ENCODE measurements around the gene CHN2.

The CHN2 gene

GRCh38 chr7:29424984-29425309, 230.4 kb downstream of the CHN2 start:
- DNase-seq (ENCODE audit: low read depth in 4 of 4, low spot score in 1 of 4) = no peak

DNA sequence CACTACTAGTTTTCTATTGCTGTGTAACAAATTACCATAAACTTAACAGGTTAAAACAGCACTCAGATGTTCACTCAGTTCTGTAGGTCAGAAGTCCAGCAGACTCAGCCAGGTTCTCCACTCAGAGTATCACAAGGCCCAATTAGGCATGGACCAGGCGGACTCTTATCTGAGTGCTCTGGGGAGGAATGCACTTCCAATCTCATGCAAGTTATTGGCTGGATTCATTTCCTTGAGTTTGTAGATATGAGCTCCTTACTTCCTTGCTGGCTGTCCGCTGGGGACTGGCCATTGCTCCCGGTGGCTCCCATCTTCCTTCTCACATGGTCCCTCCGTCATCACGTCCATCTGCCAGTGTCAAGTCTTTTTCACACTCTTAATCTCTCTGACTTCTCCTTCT, 232.0 kb downstream of the CHN2 start:
- no peak for DNase-seq (ENCODE audit: low read depth in 4 of 4, low spot score in 1 of 4)

- DNase-seq (ENCODE audit: low read depth in 4 of 4, low spot score in 1 of 4) = no peak
These were observed 234.8 kb downstream of the CHN2 start for GRCh38 chr7:29429401-29429800.

DNA sequence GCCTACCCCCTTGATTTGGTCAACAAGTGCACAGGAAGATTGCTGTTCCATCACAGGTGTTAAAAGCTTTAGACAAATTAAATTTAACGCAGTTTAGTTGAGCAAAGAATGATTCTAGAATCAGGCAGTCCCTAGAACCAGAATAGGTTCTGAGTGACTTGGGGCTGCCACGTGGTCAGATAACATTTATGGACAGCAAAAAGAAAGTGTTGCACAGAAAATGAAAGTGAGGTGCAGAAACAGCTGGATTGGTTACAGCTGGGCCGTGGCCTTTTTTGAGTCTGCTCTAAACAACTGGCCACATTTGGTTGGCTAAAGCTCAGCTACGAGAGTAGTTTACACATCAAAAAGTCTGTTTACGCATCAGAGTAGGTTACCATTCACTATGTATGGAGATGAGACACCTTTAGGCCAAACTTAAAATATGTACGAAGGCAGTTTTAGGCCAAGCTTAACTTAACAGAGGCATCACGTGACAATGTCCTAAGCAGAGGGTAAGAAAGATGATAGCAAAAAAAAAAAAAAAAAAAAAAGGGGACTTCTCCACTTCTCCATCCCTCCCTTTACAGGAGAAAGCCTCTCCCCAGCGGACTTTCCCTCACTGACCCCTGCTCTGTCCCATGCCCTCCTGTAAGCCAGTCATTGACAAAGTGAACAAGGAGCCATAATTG, 235.8 kb downstream of the CHN2 start:
- no peak for DNase-seq (ENCODE audit: low read depth in 4 of 4, low spot score in 1 of 4)

- DNase-seq (ENCODE audit: low read depth in 4 of 4, low spot score in 1 of 4) = no peak
These were observed 237.1 kb downstream of the CHN2 start for GRCh38 chr7:29431686-29432085.

GRCh38 chr7:29432721-29433120, 238.1 kb downstream of the CHN2 start:
- no peak for DNase-seq (ENCODE audit: low read depth in 4 of 4, low spot score in 1 of 4)

DNA sequence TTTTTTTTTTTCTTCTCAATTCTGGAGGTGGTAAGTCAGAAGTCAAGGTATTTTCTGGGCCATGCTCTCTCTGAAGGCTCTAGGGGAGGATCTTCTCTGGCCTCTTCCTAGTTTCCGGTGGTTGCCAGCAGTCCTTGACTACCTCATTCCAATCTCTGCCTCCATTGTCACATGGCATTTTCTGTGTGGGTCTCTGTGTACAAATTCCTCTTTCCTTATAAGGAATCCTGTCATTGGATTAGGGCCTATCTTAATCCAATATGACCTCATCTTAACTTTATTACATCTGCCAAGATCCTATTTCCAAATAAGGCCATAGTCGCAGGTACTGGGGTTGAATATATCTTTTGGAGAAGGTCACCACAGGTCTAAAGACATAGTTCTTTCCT, 239.8 kb downstream of the CHN2 start:
- no peak for DNase-seq (ENCODE audit: low read depth in 4 of 4, low spot score in 1 of 4)

DNA sequence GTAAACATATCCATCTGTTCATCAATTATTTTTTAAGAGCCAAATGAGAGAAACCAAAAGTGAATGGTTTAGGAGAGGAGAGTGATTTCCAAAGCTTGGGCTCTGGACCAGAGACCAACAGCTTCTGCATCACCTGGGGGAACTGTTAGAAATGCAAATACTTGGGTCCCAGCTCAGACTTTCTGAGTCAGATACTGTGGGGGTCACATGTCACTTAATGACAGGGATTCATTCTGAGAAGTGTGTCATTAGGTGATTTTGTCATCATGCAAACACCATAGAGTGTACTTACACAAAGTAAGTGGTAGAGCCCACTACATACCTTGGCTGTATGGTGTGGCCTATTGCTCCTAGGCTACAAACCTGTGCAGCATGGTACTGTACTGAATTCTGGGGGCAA, 240.6 kb downstream of the CHN2 start:
- DNase-seq (ENCODE audit: low read depth in 4 of 4, low spot score in 1 of 4) = no peak

GRCh38 chr7:29435902-29436301, 241.3 kb downstream of the CHN2 start:
- no peak for DNase-seq (ENCODE audit: low read depth in 4 of 4, low spot score in 1 of 4)

GRCh38 chr7:29442146-29442545, 247.6 kb downstream of the CHN2 start:
- no peak for DNase-seq (ENCODE audit: low read depth in 4 of 4, low spot score in 1 of 4)

GRCh38 chr7:29443552-29443951, 249.0 kb downstream of the CHN2 start:
- DNase-seq (ENCODE audit: low read depth in 4 of 4, low spot score in 1 of 4) = no peak

DNA sequence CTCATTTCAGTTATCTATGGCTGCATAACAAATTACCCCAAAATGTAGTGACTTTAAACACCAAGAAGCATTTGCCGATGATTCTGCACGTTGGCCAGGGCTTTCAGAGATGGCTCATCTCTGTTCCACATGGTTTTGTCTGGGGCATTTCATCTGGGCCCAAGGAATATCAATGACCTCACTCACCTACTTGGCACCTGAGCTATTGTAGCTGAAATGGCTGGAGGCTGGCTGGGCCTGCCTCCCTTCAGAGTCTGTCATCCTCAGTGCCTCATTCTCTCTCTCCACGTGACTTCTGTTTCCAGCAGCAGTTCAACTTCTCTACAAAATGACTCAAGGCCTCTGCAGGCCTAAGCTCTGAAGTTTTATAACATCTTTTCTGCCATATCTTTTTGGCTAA, 249.7 kb downstream of the CHN2 start:
- no peak for DNase-seq (ENCODE audit: low read depth in 4 of 4, low spot score in 1 of 4)

GRCh38 chr7:29445736-29446135, 251.2 kb downstream of the CHN2 start:
- DNase-seq (ENCODE audit: low read depth in 4 of 4, low spot score in 1 of 4) = no peak

DNA sequence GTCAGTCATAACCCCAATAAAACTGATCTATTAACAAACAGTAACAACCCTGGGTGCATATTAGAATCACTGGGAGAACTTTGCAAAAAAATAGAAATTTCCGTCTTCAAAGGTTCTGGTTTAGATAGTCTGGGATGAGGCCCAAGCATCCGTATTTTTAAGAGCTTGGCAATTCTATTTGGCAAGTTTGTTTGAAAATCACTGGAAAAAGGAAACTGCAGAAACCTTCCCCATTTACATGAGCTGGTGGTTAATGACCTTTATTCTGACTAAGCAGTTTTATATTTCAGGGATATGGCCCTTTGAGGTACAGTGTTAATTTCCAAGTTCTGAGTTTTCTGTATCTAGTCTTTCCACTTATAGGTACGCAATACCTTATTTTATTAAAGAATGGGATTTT, 253.3 kb downstream of the CHN2 start:
- DNase-seq (ENCODE audit: low read depth in 4 of 4, low spot score in 1 of 4) = no peak

DNA sequence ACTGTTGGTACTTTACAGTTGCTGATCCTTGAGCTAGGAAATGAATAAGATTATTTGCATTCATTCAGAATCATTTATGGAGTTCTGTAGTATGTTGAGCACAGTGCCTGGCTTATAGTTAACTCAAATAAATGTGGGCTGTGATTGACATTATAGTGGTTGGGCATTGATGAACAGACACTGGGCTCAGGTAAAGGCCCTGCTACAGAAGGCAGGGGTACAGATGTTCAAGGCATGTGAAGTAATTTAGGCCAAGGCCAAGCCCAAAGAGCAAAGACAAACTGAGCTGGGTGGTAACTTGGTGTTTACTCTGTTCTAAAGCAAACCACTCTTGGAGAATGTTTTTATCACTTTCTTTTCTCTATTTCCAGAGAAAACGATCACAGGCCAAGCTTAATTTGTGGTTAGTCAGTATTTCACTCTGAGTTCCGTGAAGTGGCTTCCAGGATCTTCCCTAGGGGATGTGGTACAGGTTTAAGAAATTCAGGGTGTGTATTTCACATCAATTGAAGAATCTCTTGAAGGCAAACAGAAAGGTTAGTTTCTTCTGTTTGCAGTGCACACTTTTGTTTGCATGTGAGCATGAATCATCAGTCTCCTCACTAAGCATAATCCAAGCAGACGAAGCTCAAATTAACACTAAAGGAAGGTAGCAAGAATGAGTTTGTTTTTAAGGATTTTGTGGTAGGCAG, 255.1 kb downstream of the CHN2 start:
- DNase-seq (ENCODE audit: low read depth in 4 of 4, low spot score in 1 of 4) = no peak

- DNase-seq (ENCODE audit: low read depth in 4 of 4, low spot score in 1 of 4) = no peak
These were observed 258.4 kb downstream of the CHN2 start for GRCh38 chr7:29453021-29453420.

- no peak for DNase-seq (ENCODE audit: low read depth in 4 of 4, low spot score in 1 of 4)
These were observed 259.9 kb downstream of the CHN2 start for GRCh38 chr7:29454464-29454863.

DNA sequence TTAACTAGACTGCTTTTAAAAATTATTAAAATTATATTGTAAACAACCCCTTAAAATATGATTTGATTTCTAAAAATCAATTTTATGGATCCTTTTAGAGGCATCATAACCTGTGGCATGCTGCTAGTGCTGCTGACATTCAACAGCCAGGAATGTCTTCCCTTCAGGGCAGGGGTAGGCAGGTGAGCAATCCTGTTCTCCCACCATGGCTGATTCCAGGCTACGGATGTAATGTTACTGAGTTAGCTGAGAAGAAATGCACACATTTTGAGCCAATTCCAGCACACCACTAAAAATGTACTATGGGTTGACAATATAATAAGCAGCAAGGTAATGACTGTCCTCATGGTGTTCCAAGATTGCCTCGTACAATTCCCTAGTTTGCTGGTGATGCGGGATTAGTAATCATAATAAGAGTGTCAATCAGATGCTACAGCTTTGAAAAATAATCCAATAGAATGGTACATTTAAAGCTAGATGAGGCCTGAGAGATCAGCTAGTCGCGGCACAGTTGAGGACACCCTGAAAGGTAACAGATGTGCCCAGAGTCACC, 260.4 kb downstream of the CHN2 start:
- no peak for DNase-seq (ENCODE audit: low read depth in 4 of 4, low spot score in 1 of 4)

DNA sequence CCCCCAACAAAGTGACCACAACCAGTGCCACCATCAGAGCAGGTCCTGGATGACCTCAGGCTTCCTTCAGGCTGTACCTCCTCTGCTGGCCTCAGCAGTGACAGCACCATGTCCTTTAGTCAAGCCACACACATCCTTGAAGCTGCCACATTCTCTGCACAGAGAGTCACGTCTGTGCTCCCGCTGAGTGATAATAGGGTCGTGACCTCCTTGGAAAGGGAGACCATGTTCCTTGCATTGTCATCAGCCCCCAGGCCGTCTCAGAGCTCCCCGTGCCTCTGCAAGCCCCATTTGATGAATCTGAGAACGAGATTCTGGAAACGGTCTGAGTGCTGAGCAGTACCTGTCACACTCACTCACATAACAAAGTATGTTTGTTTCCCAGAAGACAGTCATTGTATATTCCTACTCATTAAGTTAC, 262.6 kb downstream of the CHN2 start:
- DNase-seq (ENCODE audit: low read depth in 4 of 4, low spot score in 1 of 4) = no peak

GRCh38 chr7:29457565-29458011, 263.0 kb downstream of the CHN2 start:
- DNase-seq (ENCODE audit: low read depth in 4 of 4, low spot score in 1 of 4) = no peak

- DNase-seq (ENCODE audit: low read depth in 4 of 4, low spot score in 1 of 4) = no peak
These were observed 264.4 kb downstream of the CHN2 start for GRCh38 chr7:29458933-29459332.

- DNase-seq (ENCODE audit: low read depth in 4 of 4, low spot score in 1 of 4) = no peak
These were observed 265.0 kb downstream of the CHN2 start for GRCh38 chr7:29459589-29459988.

DNA sequence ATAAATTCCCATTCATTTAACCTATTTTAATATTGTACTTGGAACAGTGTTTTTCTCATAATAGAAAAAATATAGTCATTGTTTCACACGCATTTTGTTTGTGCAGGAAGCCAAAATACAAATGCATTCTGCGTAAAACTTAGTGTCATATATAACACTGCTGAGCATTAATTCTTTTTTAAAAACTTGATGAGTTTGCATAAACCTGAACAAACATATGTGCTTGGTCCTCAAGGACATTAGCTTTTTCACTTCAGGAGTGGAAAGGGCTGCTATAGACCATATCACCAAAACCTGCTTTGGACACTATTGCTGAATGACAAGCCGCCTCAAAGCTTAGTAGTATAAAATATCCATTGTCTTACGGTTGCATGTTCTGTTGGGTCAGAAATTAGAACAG, 267.4 kb downstream of the CHN2 start:
- no peak for DNase-seq (ENCODE audit: low read depth in 4 of 4, low spot score in 1 of 4)

Measured in stimulated activated CD4-positive, alpha-beta T cell treated with anti-CD3 and anti-CD28 coated beads, Interleukin-1b, Interleukin-23, amount 100 ng/mL, for 24 hours (primary cell).